PC-9 (cell line): ENCODE data around the gene CDKN2B-AS1. TPM values are rescaled to one million over a fixed set of nuclear protein-coding genes. Genes with fewer than 3 reads are reported as not detected.

Source experiments
- BruUV-seq: library from RNA; stranded (reverse); fragments of 400-500 nt; replicated peaks from 2 replicates; lab custom pipeline; 2021; lab: Mats Ljungman, UMichigan
- CTCF ChIA-PET: fragments of 300-600 bp; sonication (Branson Sonifier 250); formaldehyde crosslinking; loops from one replicate; lab custom pipeline; 2022; ENCODE audit warnings: antibody characterized with exemption; lab: Charles Lee
- POLR2A ChIA-PET: fragments of 300-600 bp; sonication (Branson Sonifier 250); formaldehyde crosslinking; loops from one replicate; lab custom pipeline; 2022; ENCODE audit warnings: antibody characterized with exemption; ENCODE audit not compliant: unreplicated experiment; lab: Charles Lee
- DNase-seq, 2 experiments: peaks; one replicate each; pipeline versions ENCODE4 v3.0.0 to v3.0.0-alpha.2; 2015 to 2022; ENCODE audit warnings: mixed read lengths in 1 of 2
- H2AFZ ChIP-seq: fragments of 200-600 bp; sonication (generic); 2 replicates; pipeline ENCODE4 v1.8.1; 2017; ENCODE audit warnings: antibody characterized with exemption
- H3F3A ChIP-seq: fragments of 200-600 bp; sonication (generic); 2 replicates; pipeline ENCODE4 v1.8.1; 2017; ENCODE audit warnings: antibody characterized with exemption, mild to moderate bottlenecking, low read depth; ENCODE audit not compliant: insufficient read depth
- H3K27ac ChIP-seq: fragments of 200-600 bp; sonication (generic); 2 replicates; pipeline ENCODE4 v1.6.1; 2016; ENCODE audit warnings: mixed run types
- H3K27me3 ChIP-seq: fragments of 200-600 bp; sonication (generic); 2 replicates; pipeline ENCODE4 v1.6.1; 2016; ENCODE audit warnings: low read depth, mixed run types; ENCODE audit not compliant: insufficient read depth
- H3K36me3 ChIP-seq: fragments of 200-600 bp; sonication (generic); 2 replicates; pipeline ENCODE4 v1.6.1; 2016; ENCODE audit warnings: low read depth, mixed run types
- H3K4me1 ChIP-seq: fragments of 200-600 bp; sonication (generic); replicated peaks from 2 replicates; pipeline ENCODE4 v1.6.1; 2016; ENCODE audit warnings: mixed run types; ENCODE audit not compliant: insufficient read depth
- H3K4me2 ChIP-seq: fragments of 200-600 bp; sonication (generic); 2 replicates; pipeline ENCODE4 v1.6.1; 2017; ENCODE audit warnings: mixed run types
- H3K4me3 ChIP-seq: fragments of 200-600 bp; sonication (generic); 2 replicates; pipeline ENCODE4 v1.6.1; 2016; ENCODE audit warnings: mixed run types
- H3K79me2 ChIP-seq: fragments of 200-600 bp; sonication (generic); 2 replicates; pipeline ENCODE4 v1.6.1; 2017; ENCODE audit warnings: low read depth, mixed run types
- H3K9me2 ChIP-seq: fragments of 200-600 bp; sonication (generic); 2 replicates; pipeline ENCODE4 v1.8.1; 2017; ENCODE audit warnings: mild to moderate bottlenecking; ENCODE audit not compliant: insufficient read depth
- H3K9me3 ChIP-seq: fragments of 200-600 bp; sonication (generic); 2 replicates; pipeline ENCODE4 v1.8.1; 2016; ENCODE audit warnings: low read depth; ENCODE audit not compliant: insufficient read depth
- H4K20me1 ChIP-seq: fragments of 200-600 bp; sonication (generic); 2 replicates; pipeline ENCODE4 v1.8.1; 2017; ENCODE audit not compliant: insufficient read depth
- CTCF ChIP-seq: fragments of 200-600 bp; sonication (generic); conservative IDR thresholded peaks from 2 replicates; pipeline ENCODE4 v1.6.1; 2017; ENCODE audit warnings: mixed run types, antibody characterized with exemption, mild to moderate bottlenecking, moderate library complexity
- EZH2 ChIP-seq: fragments of 200-600 bp; sonication (generic); IDR thresholded peaks from 2 replicates; pipeline ENCODE4 v1.8.0; 2017; ENCODE audit warnings: antibody characterized with exemption, low read depth
- intact Hi-C: fragments of 100-400 bp; cut with micrococcal nuclease; formaldehyde crosslinking; loops from one replicate; pipeline ENCODE4 v1.10.0; 2022; ENCODE audit not compliant: unreplicated experiment
- total RNA-seq: library from RNA; stranded (reverse); gene quantifications from 2 replicates; pipeline ENCODE4 v1.2.3, GENCODE V29; 2021

CDKN2B-AS1 gene
- total RNA-seq, 1 experiment from 2014 or later: 11.6 TPM

- TF ChIP-seq EZH2 (no peak), CTCF (no peak)
- no peak for DNase-seq
- H3K27ac ChIP-seq: no peak overlapping the region
- POLR2A ChIA-PET: no interaction called here
- no peaks in the 10 kb centered on the region for H3K9me3 ChIP-seq
- CTCF ChIA-PET: no interaction called here
- no peaks in the 10 kb centered on the region for H3K9me2 ChIP-seq
- no peaks in the 10 kb centered on the region for H3K27me3 ChIP-seq
- BruUV-seq: no TSS peak
- H4K20me1 ChIP-seq: no peaks in the 10 kb centered on the region
- no peaks in the 10 kb centered on the region for H3F3A ChIP-seq
- H3K4me3 ChIP-seq: no peak overlapping the region
- no peak overlapping the region for H2AFZ ChIP-seq
- H3K4me1 ChIP-seq: peaks cover 3% of the 10 kb centered on the region; the same call in 1 of the 2 replicates
- H3K79me2 ChIP-seq: no peaks in the 10 kb centered on the region
- no peak overlapping the region for H3K4me2 ChIP-seq
- intact Hi-C loops: no loop called here
- no peaks in the 10 kb centered on the region for H3K36me3 ChIP-seq
These were observed 135.0 kb downstream of the CDKN2B-AS1 start for GRCh38 chr9:22129633-22130032.

DNA sequence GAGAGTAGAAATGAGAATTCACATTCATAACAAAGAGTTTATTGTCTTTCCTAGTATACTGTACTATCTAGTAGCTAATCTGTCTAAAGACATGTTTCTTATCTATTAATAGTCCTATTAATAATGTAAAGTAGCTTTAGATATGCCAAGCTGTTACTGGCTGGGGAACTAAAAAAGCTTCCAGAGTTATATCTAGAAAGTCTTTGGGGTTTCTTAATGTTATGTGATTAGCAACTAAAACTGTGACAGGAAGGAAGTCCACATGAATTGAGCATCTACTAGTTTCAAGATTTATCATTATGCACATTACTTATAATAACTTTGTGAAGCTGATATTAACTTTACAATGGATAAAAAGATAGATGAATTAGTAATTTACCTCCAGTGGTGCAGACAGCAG lies 137.2 kb downstream of the CDKN2B-AS1 start:
- no peaks in the 10 kb centered on the region for H3K36me3 ChIP-seq
- H4K20me1 ChIP-seq: no peaks in the 10 kb centered on the region
- H3K27ac ChIP-seq: no peak overlapping the region
- no peak for TF ChIP-seq EZH2
- H3K27me3 ChIP-seq: no peaks in the 10 kb centered on the region
- no peaks in the 10 kb centered on the region for H3K9me2 ChIP-seq
- no peak for DNase-seq
- no peaks in the 10 kb centered on the region for H3F3A ChIP-seq
- no peaks in the 10 kb centered on the region; the same call in 1 of the 2 replicates for H3K4me1 ChIP-seq
- no TSS peak for BruUV-seq
- H3K4me3 ChIP-seq: no peak overlapping the region
- H3K79me2 ChIP-seq: no peaks in the 10 kb centered on the region
- H2AFZ ChIP-seq: no peak overlapping the region
- POLR2A ChIA-PET: no interaction called here
- H3K4me2 ChIP-seq: no peak overlapping the region
- no peaks in the 10 kb centered on the region for H3K9me3 ChIP-seq
- intact Hi-C loops: no loop called here
- CTCF ChIA-PET: interaction anchor here (0.7 kb wide), 1 partner anchor 91 kb away, joined by 15 read pairs; no protein-coding TSS in a partner anchor

DNA sequence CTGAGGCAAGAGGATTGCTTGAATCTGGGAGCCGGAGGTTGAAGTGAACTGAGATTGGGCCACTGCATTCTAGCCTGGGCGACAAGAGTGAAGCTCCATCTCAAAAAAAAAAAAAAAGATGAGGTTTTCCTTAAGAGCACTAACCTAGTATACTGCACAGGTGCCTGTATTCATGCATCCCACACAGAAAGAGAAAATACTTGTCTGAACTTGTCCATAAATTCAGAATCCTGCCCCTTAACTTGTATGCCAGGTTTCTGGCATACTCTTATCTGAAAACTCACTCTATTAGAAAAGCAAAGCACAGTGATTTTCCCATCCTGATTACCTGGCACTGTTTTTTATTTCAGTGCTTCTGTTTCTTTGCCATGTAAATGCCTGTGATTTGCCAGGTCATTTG lies 139.8 kb downstream of the CDKN2B-AS1 start:
- no peak overlapping the region for H3K4me3 ChIP-seq
- no peak for DNase-seq
- H3K9me3 ChIP-seq: no peaks in the 10 kb centered on the region
- H3K79me2 ChIP-seq: no peaks in the 10 kb centered on the region
- H3K36me3 ChIP-seq: no peaks in the 10 kb centered on the region
- H3K9me2 ChIP-seq: no peaks in the 10 kb centered on the region
- no peak overlapping the region for H3K4me2 ChIP-seq
- no peak overlapping the region for H2AFZ ChIP-seq
- TF ChIP-seq EZH2: no peak
- TF ChIP-seq CTCF: no peak
- BruUV-seq: no TSS peak
- no peaks in the 10 kb centered on the region for H3K27me3 ChIP-seq
- ChIA-PET CTCF (no interaction called here), POLR2A (no interaction called here)
- H3K4me1 ChIP-seq: no peaks in the 10 kb centered on the region
- no peaks in the 10 kb centered on the region for H3F3A ChIP-seq
- H3K27ac ChIP-seq: no peak overlapping the region
- H4K20me1 ChIP-seq: no peaks in the 10 kb centered on the region
- intact Hi-C loops: no loop called here
